Measurements from ENCODE around the gene FIBCD1. TPM values are rescaled to one million over a fixed set of nuclear protein-coding genes. Genes with fewer than 3 reads are reported as not detected.

Gene FIBCD1
- total and polyA plus RNA-seq, 2 experiments from 2014 or later, result 4.4 to 5.6 TPM

DNA sequence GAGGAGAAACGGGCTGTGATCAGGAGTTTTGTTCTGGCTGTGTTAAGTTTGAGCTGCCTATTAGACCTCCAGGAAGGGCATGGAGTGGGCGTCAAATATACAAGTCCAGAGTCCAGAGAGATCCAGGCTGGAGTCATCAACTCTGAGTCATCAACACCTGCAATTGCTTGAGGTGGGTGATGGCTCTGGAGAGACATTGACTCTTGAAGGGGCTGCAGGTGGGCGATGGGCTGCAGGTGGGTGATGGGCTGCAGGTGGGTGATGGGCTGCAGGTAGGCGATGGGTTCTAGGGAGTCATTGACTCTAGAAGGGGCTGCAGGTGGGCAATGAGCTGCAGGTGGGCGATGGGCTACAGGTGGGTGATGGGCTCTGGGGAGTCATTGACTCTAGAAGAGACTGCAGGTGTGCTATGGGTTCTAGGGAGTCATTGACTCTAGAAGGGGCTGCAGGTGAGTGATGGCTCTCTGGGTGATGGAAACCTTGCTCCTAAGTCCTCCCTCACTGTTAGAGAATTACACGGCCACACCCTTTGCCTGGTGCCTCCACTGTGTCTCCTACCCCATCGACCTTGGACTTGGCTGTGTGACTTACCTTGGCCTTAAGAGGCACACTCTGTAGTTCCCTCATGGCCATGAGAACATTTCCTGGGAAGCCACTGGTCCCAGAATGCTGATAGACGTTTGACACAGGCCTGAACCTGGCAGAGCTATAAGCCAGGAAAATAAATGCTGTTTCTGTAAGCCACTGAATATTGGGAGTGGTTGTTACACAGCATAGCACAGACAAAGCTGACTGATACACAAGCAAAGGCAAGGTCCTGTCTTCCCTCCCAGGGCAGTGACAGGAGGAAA, 10.4 kb upstream of the FIBCD1 start (continued):
- no peak for TF ChIP-seq ZNF462 (CRISPR knock-in tag; IDR thresholded peaks at IDR 0.05)
- TF ChIP-seq, protein P1, sequence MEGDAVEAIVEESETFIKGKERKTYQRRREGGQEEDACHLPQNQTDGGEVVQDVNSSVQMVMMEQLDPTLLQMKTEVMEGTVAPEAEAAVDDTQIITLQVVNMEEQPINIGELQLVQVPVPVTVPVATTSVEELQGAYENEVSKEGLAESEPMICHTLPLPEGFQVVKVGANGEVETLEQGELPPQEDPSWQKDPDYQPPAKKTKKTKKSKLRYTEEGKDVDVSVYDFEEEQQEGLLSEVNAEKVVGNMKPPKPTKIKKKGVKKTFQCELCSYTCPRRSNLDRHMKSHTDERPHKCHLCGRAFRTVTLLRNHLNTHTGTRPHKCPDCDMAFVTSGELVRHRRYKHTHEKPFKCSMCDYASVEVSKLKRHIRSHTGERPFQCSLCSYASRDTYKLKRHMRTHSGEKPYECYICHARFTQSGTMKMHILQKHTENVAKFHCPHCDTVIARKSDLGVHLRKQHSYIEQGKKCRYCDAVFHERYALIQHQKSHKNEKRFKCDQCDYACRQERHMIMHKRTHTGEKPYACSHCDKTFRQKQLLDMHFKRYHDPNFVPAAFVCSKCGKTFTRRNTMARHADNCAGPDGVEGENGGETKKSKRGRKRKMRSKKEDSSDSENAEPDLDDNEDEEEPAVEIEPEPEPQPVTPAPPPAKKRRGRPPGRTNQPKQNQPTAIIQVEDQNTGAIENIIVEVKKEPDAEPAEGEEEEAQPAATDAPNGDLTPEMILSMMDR (conservative IDR thresholded peaks at IDR 0.05; ENCODE audit: low read depth in 2 of 2), result no peak
- no peak for TF ChIP-seq POLR2AphosphoS5 (IDR thresholded peaks at IDR 0.05; ENCODE audit: low read depth)
- TF ChIP-seq NANOG (IDR thresholded peaks at IDR 0.05; ENCODE audit: borderline replicate concordance), result no peak
- no peak for TF ChIP-seq ZNF114 (CRISPR knock-in tag; IDR thresholded peaks at IDR 0.05)
- no peak for TF ChIP-seq ETS1 (IDR thresholded peaks at IDR 0.05)

Data from GM23338 (cell line).